ENCODE results near the gene DCLK1.
A peak's percentile ranks its signal among the peaks of the same experiment; 100 is the strongest.
"Not testable (repeated sequence)": the region's sequence is repeated elsewhere in the genome, so short reads cannot be mapped to it uniquely, and the experiment has no call there.

The DCLK1 gene

GRCh38 chr13:36131931-36132297 lies 732 bp upstream of the DCLK1 start:
- no peak for DNase-seq

GRCh38 chr13:36130552-36131221 lies 495 bp downstream of the DCLK1 start:
- DNase-seq = peak in 8 of 56 donors; percentile 10 to 42 (median 19)

- no peak for DNase-seq
Observed at GRCh38 chr13:36130193-36130551, 1.0 kb downstream of the DCLK1 start.

DNA sequence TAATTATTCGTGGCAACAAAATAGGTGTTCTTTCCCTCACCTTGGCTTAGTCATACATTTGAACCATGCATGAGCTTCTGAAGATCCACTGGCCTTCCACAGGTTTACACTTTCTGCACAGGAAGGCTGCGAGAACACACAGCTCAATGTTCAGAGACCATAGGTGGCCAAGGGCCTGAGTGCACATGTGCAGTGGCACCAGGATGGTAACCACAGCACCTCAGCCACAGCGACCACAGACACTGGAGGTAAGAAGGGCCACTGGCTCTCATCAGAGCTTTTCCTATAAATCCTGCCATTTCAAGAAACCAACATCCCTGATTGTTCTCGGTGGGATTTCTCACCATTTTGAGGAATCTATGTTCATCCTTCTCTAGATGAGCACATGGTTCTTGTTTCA lies 1.6 kb downstream of the DCLK1 start:
- DNase-seq = no peak

DNA sequence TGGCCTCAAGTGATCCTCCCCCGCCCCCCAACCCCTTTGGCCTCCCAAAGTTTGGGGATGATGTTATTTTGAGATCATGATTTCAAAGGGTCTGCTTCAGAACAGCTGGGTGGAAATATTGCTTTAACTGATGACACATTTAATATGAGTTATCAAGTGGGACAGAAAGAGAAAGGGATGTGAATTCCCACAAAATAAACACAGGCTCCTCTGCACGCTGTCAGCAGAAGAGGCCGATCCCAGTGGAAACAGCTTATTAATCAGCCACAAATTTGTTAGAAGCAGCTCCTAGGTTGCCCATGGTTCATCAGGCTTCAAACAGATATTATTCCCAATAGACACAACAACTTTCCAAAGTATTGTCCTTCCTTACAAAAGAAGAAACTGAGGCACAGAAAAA lies 4.7 kb downstream of the DCLK1 start:
- no peak for DNase-seq

DNA sequence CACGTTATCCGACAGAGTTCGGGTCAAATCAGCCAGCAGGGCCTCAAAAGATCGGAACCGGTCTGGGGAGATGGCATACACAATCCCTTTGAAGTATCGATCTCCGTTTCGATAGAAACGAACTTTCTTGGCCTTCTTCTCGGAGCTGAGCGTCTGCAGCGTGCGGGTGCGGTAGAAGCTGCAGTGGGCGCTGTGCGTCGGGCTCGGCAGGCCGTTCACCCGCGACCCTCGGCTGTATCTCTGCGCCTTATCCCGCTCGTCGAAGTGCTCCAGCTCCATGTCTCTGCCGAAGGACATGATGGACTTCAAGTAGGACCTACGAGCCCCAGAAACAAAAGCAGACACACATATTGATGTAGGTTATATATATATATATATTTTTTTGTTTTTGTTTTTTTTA lies 5.3 kb downstream of the DCLK1 start:
- no peak for DNase-seq

- DNase-seq = peak in 4 of 56 donors; percentile 1 to 43 (median 18)
Observed at GRCh38 chr13:36124236-36124822, 6.9 kb downstream of the DCLK1 start.

GRCh38 chr13:36115306-36115705 lies 15.9 kb downstream of the DCLK1 start:
- DNase-seq = no peak

DNA sequence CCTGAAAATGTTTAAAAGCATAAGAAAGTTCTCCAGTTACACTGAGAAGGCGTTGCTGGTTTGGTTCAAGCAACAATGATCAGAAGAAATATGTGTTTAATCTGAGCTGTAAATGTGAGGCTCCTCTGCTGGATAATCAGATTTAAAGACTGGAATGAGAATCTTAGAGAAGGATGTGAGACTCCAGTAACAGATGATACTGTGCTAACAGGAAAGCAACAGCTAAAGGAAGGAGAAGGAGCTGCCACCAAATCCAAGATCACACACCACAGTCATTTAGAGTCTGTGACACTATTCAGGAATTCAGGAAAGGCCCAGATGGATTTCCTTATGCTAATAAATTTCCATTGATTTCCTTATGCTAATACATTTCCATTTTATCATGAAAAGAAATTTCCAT lies 16.9 kb downstream of the DCLK1 start:
- DNase-seq = no peak

- DNase-seq = no peak
Observed at GRCh38 chr13:36108954-36109353, 22.2 kb downstream of the DCLK1 start.

DNA sequence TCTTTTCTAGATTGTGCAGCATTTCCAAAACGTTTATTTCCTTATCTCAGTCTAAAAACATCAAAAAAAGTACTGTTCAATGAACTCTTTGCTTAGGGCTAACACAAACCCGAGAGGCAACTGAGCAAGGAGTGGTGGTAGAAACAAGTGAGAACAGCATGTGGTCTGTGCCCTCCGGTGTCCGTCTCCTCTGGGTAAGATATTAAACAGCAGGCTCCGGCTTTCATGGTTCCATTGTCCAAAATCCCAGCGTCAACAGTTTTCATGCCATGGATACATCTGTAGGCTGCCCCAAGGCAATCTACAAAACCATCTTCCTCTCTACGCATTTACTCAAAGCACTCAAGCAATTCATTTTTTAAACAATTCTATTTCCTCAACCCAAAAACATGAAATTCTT lies 22.8 kb downstream of the DCLK1 start:
- DNase-seq = no peak

DNA sequence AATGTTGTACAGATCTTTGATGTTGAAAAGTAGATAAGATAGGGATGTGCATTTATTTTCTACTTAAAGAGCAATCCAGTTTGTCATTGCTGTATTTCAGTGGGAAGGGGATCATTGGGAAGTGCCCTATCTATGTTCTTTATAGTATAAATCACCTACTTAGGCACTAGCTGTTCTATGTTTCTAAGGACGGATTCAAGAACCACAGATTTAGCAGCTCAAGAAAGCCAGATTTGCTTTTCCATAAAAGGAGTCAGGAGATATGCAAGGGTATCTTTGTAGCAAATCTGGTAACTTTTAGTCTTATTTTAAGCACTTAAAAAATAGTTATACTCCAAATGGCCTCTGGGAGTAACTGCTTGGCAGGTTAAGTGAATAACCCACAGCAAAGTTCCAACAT lies 23.7 kb downstream of the DCLK1 start:
- DNase-seq = no peak

- no peak for DNase-seq
Observed at GRCh38 chr13:36105726-36106125, 25.5 kb downstream of the DCLK1 start.

DNA sequence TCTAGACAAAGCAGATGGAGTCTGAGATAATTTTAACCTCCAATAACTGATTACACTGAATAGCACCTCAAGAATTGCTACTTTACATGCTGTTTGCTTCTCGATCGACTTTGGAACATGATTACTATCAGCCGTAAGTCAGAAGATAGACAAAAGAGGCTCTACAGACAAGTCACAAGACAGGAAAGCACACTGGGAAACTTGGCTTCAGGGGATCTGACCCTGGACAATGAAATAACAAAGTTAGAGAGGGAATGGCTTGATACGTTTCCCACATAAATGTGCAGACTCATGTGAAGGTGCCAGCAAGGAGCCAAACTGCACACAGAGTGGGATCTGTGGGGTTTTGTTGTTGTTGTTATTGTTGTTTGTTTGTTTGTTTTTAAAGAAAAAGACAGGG lies 28.5 kb downstream of the DCLK1 start:
- DNase-seq = no peak

DNA sequence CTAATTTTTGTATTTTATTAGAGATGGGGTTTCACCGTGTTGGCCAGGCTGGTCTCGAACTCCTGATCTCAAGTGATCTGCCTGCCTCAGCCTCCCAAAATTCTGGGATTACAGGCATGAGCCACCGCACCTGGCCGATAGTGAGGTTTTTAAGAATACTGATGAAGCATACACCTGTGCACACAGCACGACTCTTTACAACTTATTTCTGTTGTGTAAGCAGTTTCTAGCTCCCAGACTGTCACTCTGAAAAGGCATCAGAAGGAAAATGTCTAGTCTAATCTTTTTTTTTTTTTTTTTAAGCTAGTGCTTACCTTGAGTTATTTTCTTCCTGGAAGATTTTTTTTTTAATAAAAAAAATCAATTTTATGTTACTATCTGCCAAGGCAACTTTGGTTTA lies 29.3 kb downstream of the DCLK1 start:
- DNase-seq = not testable (repeated sequence)

- DNase-seq = no peak
Observed at GRCh38 chr13:36101157-36101556, 30.0 kb downstream of the DCLK1 start.

DNA sequence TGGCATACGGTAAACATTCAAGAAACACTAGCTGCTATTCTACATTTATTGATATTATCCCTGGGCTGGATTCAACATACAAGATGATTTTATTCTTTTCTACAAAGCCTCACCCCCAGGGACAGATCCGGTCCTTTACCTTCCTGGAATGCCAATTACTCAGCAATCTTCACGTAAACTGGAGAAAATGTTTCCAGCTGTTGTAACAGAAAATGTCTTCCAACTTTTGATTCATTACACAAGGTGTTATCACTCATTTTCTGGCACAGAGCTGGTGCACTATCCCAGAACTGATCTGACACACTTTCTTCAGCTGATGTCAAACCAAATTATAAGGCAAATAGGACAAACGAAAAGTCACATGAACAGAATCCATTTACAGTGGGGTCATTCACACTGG lies 33.1 kb downstream of the DCLK1 start:
- DNase-seq = no peak

DNA sequence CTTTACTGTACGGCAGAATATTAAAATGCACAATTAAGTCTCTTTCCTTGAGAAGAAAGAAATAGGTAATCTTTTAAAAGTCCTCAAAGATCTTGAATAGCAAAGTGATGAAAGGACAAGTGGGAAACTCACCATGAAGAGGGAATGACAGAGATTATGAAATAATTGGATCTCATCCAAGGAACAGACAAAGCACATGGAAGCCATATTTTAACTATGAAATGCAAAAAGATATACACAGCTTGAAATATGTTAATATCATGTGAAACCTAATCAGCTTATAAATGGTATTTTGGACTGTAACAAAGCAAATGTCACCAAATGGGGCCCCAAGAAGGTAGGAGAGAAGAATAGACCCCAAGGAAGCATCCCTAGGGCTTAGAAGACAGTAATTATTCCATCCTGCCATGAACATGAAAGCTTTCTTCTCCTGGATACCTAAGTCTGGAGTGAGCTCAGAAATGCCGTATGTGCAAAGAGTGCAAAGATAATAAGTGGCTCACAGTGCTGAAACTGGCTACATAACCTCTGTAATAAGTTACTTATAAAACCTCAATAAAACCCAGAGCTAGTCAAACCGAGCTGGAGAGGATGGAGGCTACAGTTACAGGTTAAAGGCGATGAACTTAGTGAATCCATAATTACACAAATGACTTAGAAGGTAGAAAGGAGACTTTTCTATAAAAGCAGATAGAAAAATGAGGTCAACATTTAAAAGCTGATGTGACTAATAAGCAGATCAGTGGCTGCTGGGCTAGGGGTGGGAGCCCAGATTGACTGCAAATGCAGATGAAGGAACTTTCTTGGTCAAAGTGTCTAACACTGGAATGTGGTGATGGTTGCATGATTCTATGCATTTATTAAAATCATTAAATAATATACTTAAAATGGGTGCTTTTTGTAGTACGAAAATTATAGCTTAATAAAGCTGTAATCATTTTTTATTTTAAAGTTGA lies 34.4 kb downstream of the DCLK1 start:
- DNase-seq = no peak

DNA sequence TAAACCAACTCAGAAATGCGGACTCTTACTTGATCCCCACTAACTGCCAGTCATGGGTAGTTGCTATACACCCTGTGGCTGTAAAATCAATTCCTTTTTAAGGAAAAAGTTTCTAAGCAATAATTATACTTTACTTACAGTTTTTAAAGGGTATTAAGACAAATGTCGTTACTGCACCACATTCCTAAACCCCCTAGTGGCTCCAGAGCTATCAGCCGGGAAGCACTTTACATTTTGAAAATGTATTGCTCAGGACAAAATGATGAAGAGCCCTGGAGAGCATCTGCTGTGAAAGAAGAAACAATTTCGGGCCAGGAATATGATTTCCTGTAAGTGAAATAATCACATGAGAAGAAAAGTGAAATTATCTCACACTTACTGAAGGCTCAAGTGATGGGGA lies 36.7 kb downstream of the DCLK1 start:
- no peak for DNase-seq

- DNase-seq = no peak
Observed at GRCh38 chr13:36090592-36090991, 40.6 kb downstream of the DCLK1 start.

- DNase-seq = no peak
Observed at GRCh38 chr13:36089130-36089647, 42.0 kb downstream of the DCLK1 start.

DNA sequence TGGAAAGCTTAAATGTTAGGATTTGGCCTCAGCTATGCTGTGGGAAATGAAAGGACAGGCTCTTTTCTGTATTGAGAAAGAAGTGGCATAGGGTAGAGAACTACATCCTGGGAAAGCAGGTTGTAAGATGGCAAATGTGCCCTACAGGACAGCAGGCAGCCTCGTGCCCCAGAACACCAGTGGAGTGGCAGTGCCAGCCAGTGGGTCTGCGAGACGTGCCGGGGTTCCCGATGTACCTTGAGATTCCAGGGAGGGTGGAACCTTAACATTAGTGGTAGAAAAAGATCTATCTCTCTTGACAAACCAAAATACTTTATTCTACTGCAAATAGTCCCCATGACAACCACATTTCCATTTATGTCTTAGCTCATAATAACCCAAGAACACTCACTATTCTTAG lies 42.7 kb downstream of the DCLK1 start:
- no peak for DNase-seq
